Tongue (tissue), 2 donors: ENCODE data around the gene FGF23. TPM values are rescaled to one million over a fixed set of nuclear protein-coding genes. Genes with fewer than 3 reads are reported as not detected.
A peak's percentile ranks its signal among the peaks of the same experiment; 100 is the strongest.

ENCODE experiments used
- DNase-seq: peaks from one replicate; pipeline ENCODE4 v3.0.0-alpha.2; 2015
- total RNA-seq: library from RNA; depleted of rRNA; stranded (reverse); fragments of >200 nt; gene quantifications from one replicate; pipeline ENCODE4 v1.2.3, GENCODE V29; 2014

FGF23 gene
- total RNA-seq, 1 donor from 2014 or later, result 0.31 TPM

GRCh38 chr12:4383304-4383865 is 3.9 kb upstream of the FGF23 start:
- DNase-seq, result no peak

- no peak for DNase-seq
These were observed 820 bp upstream of the FGF23 start for GRCh38 chr12:4380332-4380731.

GRCh38 chr12:4378772-4379171 is 740 bp downstream of the FGF23 start:
- no peak for DNase-seq

- DNase-seq, result no peak
These were observed 4.1 kb downstream of the FGF23 start for GRCh38 chr12:4375449-4375848.

GRCh38 chr12:4372653-4373052 is 6.9 kb downstream of the FGF23 start:
- no peak for DNase-seq

GRCh38 chr12:4370265-4370664 is 9.2 kb downstream of the FGF23 start:
- no peak for DNase-seq

- no peak for DNase-seq
These were observed 10.0 kb downstream of the FGF23 start for GRCh38 chr12:4369548-4369947.

GRCh38 chr12:4366090-4366489 is 13.4 kb downstream of the FGF23 start:
- no peak for DNase-seq

GRCh38 chr12:4356041-4356327 is 23.5 kb downstream of the FGF23 start:
- DNase-seq, result peak; percentile 10

GRCh38 chr12:4355156-4356040 is 24.1 kb downstream of the FGF23 start:
- no peak for DNase-seq

- peak; percentile 29 for DNase-seq
These were observed 25.7 kb downstream of the FGF23 start for GRCh38 chr12:4353785-4354208.

GRCh38 chr12:4346931-4347330 is 32.6 kb downstream of the FGF23 start:
- DNase-seq, result no peak

GRCh38 chr12:4331842-4332241 is 47.7 kb downstream of the FGF23 start:
- DNase-seq, result no peak

- DNase-seq, result no peak
These were observed 48.3 kb downstream of the FGF23 start for GRCh38 chr12:4331221-4331620.

GRCh38 chr12:4330203-4330602 is 49.3 kb downstream of the FGF23 start:
- no peak for DNase-seq

GRCh38 chr12:4327293-4327692 is 52.2 kb downstream of the FGF23 start:
- no peak for DNase-seq

GRCh38 chr12:4325966-4326365 is 53.5 kb downstream of the FGF23 start:
- peak; percentile 41 for DNase-seq

- no peak for DNase-seq
These were observed 55.1 kb downstream of the FGF23 start for GRCh38 chr12:4324366-4324765.

- no peak for DNase-seq
These were observed 56.1 kb downstream of the FGF23 start for GRCh38 chr12:4323396-4323795.

GRCh38 chr12:4322726-4323125 is 56.8 kb downstream of the FGF23 start:
- no peak for DNase-seq

- peak; percentile 98 for DNase-seq
These were observed 58.4 kb downstream of the FGF23 start, which contains the start of gene TIGAR for GRCh38 chr12:4320853-4321701. Gene TIGAR (plus strand): TSS chr12:4321213. CDS start chr12:4321272, 59 bp downstream.

- DNase-seq, result no peak
These were observed 59.0 kb downstream of the FGF23 start for GRCh38 chr12:4320497-4320852.
